GM08714 (cell line): Measurements from ENCODE around the gene PPP2R5E.

ENCODE experiments used
- H3K4me3 ChIP-seq: fragments of 200-500 bp; sonication (Bioruptor generic); 2 replicates; pipeline ENCODE4 v1.5.1; 2014; ENCODE audit warnings: mild to moderate bottlenecking, low read length, inconsistent platforms
- ZNF274 ChIP-seq: IDR thresholded peaks from 2 replicates; pipeline ENCODE4 v1.6.1; 2012; ENCODE audit warnings: mild to moderate bottlenecking, low read depth, low read length

Gene PPP2R5E

GRCh38 chr14:63443361-63443760 lies 99.8 kb downstream of the PPP2R5E start:
- no peak overlapping the region for H3K4me3 ChIP-seq
- no peak for TF ChIP-seq ZNF274

GRCh38 chr14:63438065-63438757 lies 105.0 kb downstream of the PPP2R5E start:
- no peak for TF ChIP-seq ZNF274
- H3K4me3 ChIP-seq = no peak overlapping the region

DNA sequence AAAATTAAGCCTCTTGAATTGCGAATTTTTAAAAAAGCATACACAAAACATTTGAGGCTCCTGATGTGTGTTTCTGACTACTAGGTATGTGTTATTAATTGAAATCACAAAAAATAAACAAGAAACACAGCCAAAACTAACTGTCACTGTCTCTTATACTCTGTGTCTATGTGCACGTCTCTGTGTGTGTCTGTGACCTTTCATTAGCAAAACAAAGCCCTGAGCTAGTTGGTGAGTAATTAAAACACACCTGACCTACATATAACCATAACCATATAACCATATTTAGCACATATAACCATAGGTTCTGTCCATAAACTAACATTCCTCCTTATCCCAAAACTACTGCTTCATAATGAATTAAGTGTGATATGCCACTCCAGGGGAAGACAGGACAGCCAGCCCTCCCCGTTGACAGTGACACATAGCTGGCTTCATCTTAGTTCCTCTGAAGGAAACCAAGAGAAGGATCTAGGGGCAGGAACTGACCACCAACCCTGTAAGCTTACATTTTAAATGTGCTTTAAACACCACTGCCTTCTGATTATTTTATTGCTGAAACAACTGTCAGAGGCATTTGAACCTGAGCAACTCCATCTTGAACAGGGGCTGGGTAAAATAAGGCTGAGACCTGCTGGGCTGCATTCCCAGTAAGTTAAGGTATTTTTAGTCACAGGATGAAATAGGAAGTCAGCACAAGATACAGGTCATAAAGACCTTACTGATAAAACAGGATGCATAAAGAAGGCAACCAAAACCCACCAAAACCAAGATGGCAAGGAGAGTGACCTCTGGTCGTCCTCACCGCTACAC lies 106.7 kb downstream of the PPP2R5E start:
- H3K4me3 ChIP-seq = no peak overlapping the region
- no peak for TF ChIP-seq ZNF274

DNA sequence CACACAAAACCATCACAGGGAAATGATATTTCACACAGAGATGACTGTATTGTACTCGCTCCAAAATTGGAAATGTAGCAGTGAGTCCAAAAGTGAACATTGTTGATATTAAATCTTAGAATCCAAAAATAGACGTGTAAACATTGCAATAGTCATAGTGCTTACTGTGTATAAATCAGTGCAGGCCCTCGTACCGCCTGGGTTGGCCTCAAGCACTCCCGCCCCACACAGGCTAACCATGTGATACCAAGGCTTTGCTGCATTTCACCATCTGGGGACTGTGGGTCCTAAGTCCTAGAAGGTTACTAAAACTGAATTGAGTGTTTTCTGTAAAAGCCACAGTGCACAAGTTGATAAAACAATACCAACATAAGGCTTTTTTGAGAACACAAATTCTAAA lies 107.3 kb downstream of the PPP2R5E start:
- no peak for TF ChIP-seq ZNF274
- no peak overlapping the region for H3K4me3 ChIP-seq

- no peak for TF ChIP-seq ZNF274
- H3K4me3 ChIP-seq = no peak overlapping the region
These were observed 108.0 kb downstream of the PPP2R5E start for GRCh38 chr14:63435204-63435603.

GRCh38 chr14:63432888-63433552 lies 110.2 kb downstream of the PPP2R5E start:
- TF ChIP-seq ZNF274 = no peak
- H3K4me3 ChIP-seq = no peak overlapping the region

GRCh38 chr14:63432228-63432627 lies 110.9 kb downstream of the PPP2R5E start:
- no peak overlapping the region for H3K4me3 ChIP-seq
- no peak for TF ChIP-seq ZNF274

DNA sequence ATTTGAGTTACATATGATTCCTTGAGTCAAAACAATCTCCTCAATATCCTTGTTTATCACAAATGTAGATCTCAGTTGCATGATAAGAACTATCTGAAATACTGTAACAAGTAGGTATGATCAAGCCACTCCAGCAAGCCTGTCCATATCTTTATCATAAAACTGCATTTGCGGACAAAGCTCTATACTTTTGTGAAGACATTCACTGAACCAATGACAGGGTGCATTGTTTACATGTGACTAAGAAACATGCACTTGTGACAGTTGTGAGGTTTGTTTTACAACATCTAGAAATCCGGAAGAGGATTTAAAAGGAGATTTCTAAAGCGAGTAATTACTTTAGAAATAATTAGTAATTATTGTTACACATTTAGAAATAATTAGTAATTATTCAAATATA lies 111.7 kb downstream of the PPP2R5E start:
- TF ChIP-seq ZNF274 = no peak
- no peak overlapping the region for H3K4me3 ChIP-seq

DNA sequence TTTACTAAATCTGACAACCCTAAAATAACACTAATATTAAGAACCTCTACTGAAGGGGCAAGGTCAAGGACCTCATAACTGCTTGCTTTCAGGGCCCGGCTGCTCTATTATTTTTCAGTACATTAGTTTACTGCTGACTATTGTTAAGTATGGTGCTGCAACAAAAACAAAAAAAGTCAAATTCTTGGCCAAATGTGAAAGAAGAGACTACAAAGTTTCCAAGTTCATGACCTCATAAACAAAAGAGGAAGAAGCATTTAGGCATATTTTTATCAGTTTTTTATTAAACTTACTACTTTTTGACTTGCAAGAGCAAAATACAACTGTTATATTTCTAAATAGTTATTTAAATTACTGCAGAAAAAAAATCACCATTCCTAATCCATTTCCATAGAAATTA lies 114.7 kb downstream of the PPP2R5E start:
- TF ChIP-seq ZNF274 = no peak
- H3K4me3 ChIP-seq = no peak overlapping the region

DNA sequence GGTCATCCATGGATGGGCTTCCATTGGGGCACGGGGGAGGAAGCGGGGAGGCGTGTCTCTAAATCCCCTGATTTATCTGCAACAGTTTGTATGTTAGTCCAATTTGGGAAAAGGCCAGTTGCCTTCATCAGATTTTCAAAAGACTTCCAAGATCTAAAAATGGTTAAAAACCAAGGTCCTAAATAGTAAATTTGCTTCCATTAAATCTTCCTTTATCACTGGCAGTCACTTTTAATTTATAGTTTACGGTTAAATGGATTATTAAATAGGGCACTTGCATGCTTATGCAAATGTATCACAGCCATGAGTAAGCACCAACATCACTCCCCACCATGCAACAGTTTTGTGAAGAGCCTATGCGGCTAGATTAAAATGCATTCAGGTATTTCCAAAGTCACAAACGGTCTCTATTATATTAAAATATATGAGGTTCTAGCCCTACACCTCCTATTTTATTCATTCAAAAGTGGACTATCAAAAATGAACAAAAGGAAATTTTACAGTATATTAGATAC lies 116.3 kb downstream of the PPP2R5E start:
- no peak for TF ChIP-seq ZNF274
- no peak overlapping the region for H3K4me3 ChIP-seq

GRCh38 chr14:63423889-63424288 lies 119.3 kb downstream of the PPP2R5E start:
- H3K4me3 ChIP-seq = no peak overlapping the region
- TF ChIP-seq ZNF274 = no peak

DNA sequence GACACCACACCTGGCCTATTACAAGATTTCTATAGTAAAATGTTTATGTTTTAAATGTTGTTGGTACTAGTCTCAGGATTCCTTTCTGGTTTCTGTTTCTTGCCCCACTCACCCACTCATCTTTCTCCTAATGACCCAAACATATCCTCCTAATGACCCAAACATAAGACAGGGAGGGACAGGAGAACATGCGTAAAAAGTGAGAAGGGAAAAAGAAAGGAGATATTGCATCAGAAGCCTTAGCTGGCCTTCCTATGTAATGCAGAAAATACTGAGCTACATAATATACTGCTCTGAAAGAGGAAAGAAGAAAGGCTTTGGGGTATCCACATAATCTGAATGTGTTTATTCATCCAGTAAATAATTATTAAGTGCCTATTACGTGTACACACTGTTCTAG lies 119.8 kb downstream of the PPP2R5E start:
- TF ChIP-seq ZNF274 = no peak
- no peak overlapping the region for H3K4me3 ChIP-seq

DNA sequence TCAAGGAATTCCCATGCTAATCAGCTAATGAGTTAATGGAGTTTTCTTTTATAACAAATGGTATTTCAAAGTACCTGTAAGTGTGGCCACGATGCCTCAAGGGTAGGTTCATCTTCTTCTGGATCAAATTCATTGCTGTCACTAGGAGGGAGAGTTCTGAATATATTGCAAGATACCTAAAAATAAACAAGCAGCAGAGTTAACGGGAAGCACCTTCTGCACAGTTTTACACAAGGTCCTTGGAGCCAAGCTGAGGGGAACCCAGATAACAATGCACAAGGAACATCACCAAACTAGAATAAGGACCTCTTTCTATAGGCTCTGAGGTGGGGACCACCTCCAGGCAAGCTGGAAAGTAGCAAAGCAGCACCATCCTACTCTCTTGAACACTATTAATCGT lies 121.3 kb downstream of the PPP2R5E start:
- no peak for TF ChIP-seq ZNF274
- no peak overlapping the region for H3K4me3 ChIP-seq

DNA sequence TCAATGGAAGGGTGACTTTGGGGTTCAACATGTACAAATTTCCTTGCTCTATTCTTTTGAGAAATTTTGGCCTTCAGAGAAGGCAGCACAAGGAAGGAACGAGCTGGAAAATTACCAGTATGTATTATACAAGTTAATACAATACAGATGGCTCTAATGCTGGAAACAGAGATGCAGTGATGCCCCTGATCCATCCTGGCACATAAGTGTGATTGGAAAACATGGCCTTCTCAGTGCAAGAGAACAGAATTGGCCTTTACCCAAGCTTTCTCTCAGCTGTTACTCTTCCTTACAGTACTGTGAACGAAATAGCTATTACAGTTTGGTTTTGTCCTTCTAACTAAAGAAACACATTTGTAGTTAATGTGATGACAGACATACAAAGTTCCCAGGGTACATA lies 122.0 kb downstream of the PPP2R5E start:
- TF ChIP-seq ZNF274 = no peak
- H3K4me3 ChIP-seq = no peak overlapping the region

- H3K4me3 ChIP-seq = no peak overlapping the region
- no peak for TF ChIP-seq ZNF274
These were observed 125.2 kb downstream of the PPP2R5E start for GRCh38 chr14:63418020-63418419.
